Measurements from ENCODE around the gene PARVB.

The PARVB gene

DNA sequence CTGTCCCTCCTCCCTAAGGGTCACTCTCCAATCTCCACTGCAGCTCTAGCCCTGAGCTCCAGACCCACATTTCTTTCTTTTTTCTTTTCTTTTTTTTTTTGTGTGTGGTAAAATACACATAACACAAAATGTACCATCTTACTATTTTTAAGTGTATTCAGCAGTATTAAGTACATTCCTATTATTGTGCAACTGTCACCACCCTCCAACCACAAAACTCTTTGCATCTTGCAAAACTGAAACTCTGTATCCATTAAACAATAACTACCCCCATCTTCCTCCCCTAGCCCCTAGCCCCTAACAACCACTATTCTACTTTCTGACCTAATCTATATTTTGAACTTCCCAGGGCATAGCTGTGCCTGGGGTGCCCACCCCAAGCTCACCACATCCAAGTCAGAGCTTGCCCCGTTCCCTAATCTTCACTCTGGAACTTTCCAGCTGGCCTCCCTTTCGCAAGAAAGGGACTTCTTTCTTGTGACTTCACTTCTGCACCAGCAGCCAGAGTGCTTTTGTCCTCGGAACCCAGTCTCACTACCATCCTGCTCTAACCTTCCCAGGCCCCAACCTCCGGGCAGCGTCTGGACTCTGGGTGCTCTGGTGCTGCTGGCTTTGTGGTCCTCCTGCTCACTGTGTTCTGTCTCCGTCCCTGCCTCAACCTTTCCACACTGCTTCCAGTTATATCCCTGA lies 187.3 kb downstream of the PARVB start (continued):
- TF ChIP-seq, protein P1, sequence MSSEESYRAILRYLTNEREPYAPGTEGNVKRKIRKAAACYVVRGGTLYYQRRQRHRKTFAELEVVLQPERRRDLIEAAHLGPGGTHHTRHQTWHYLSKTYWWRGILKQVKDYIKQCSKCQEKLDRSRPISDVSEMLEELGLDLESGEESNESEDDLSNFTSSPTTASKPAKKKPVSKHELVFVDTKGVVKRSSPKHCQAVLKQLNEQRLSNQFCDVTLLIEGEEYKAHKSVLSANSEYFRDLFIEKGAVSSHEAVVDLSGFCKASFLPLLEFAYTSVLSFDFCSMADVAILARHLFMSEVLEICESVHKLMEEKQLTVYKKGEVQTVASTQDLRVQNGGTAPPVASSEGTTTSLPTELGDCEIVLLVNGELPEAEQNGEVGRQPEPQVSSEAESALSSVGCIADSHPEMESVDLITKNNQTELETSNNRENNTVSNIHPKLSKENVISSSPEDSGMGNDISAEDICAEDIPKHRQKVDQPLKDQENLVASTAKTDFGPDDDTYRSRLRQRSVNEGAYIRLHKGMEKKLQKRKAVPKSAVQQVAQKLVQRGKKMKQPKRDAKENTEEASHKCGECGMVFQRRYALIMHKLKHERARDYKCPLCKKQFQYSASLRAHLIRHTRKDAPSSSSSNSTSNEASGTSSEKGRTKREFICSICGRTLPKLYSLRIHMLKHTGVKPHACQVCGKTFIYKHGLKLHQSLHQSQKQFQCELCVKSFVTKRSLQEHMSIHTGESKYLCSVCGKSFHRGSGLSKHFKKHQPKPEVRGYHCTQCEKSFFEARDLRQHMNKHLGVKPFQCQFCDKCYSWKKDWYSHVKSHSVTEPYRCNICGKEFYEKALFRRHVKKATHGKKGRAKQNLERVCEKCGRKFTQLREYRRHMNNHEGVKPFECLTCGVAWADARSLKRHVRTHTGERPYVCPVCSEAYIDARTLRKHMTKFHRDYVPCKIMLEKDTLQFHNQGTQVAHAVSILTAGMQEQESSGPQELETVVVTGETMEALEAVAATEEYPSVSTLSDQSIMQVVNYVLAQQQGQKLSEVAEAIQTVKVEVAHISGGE (tag by site-specific recombination; conservative IDR thresholded peaks at IDR 0.05; ENCODE audit: low read depth) = no peak
- no peak for TF ChIP-seq ZNF416 (tag by site-specific recombination; IDR thresholded peaks at IDR 0.05)
- no peak for TF ChIP-seq SCRT1 (tag by site-specific recombination; IDR thresholded peaks at IDR 0.05; ENCODE audit: borderline replicate concordance)

DNA sequence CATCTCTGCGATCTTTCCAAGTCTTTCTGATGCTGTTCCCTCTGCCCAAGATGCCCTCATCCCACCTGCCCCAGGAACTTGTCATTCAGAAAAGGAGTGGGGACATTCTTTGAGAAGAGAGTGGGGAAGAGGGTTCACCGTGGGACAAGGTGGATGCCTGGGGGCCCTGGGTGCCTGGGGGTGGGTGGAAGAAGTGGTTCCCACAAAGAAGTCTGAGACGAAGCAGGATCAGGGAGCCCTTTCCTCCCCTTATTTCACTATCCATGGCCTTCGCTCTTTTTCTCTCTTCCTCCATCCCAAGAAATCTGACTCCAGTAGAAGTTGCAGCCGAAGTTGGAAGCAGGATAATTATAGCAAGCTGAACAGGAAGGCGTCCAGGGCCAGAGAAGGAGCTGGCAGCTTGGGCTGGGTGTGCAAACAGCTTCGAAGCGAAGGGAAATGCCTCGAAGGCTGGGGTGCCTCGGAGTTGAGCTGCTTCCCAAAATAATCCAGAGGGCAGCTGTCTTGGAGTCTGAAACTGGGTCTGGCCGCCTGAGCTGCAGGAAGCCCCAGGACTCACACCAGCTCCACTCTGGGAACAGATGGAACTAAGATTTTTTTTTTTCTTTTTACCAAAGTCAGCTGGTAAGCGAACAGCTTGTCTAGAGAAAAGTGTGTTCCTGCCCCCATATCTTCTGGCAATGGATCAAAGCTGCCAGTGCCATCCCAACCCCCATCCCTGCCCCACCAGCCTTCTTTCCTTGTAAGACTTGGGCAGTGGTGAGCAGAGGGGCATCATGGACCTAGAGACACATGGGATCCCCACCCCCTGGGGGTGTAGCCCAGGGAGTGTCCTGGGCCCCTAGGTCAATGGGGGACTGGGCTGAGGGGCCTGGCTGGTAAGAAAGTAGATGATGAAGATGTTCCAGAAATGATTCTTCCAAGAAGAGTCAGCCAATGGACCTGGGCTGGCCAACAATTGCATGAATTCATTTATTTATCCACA lies 188.1 kb downstream of the PARVB start:
- ChIA-PET CTCF (no interaction called here), POLR2A (no interaction called here)
- no peak overlapping the region for H3K27ac ChIP-seq (ENCODE audit: extremely low read depth, low read depth, low read length)

DNA sequence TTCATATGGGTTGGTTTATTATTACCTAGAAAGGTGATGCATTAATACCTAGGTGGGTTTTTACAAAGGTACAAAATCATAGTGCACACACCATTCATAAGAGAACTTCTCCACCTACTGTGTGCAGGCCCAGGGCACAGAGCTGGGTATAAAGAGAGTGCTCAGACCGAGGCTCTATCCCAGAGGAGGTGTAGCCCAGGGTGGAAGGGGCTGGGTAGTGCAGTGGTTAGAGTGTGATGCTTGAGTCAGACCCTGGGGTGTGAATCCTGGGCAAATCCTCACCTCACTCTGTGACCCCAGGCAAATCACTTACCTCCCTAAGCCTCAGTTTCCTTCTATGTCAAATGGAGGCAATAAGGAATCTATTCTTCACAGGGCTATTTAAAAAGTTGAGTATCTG lies 188.8 kb downstream of the PARVB start:
- Histone ChIP-seq H3K27ac (ENCODE audit: extremely low read depth, low read depth, low read length) (no peak overlapping the region), H3K4me3 (ENCODE audit: low read depth, low read length) (no peak overlapping the region), H3K9me3 (ENCODE audit: control insufficient read depth, insufficient read depth, low read depth, low read length) (no peaks in the 10 kb centered on the region), H3K4me1 (ENCODE audit: control insufficient read depth, insufficient read depth, low read length) (no peaks in the 10 kb centered on the region), H3K36me3 (ENCODE audit: control insufficient read depth in 2 of 2, insufficient read depth in 1 of 2, low read length in 2 of 2) (no peaks in the 10 kb centered on the region)
- CTCF ChIA-PET = no interaction called here
- POLR2A ChIA-PET = no interaction called here
- TF ChIP-seq ZNF791 (tag by site-specific recombination; IDR thresholded peaks at IDR 0.05) (no peak), ZNF768 (tag by site-specific recombination; IDR thresholded peaks at IDR 0.05) (no peak), ZNF623 (tag by site-specific recombination; IDR thresholded peaks at IDR 0.05) (no peak), ZSCAN30 (tag by site-specific recombination; IDR thresholded peaks at IDR 0.05) (no peak), ZFHX2 (tag by site-specific recombination; conservative IDR thresholded peaks at IDR 0.05) (no peak), ZNF426 (tag by site-specific recombination; IDR thresholded peaks at IDR 0.05) (no peak)

More for the DNA sequence above, 188.1 kb downstream of the PARVB start:
- H3K4me3 ChIP-seq (ENCODE audit: low read depth, low read length) = no peak overlapping the region
- no peaks in the 10 kb centered on the region for H3K4me1 ChIP-seq (ENCODE audit: control insufficient read depth, insufficient read depth, low read length)
- TF ChIP-seq ZNF175 (tag by site-specific recombination; IDR thresholded peaks at IDR 0.05) (no peak), REPIN1 (tag by site-specific recombination; IDR thresholded peaks at IDR 0.05; ENCODE audit: low read depth) (no peak), ZNF561 (tag by site-specific recombination; IDR thresholded peaks at IDR 0.05; ENCODE audit: borderline replicate concordance) (no peak), ZNF777 (tag by site-specific recombination; IDR thresholded peaks at IDR 0.05; ENCODE audit: borderline replicate concordance) (no peak), ZNF354C (tag by site-specific recombination; IDR thresholded peaks at IDR 0.05; ENCODE audit: borderline replicate concordance, low read depth) (no peak), ZNF677 (tag by site-specific recombination; IDR thresholded peaks at IDR 0.05) (no peak), GLIS2 (tag by site-specific recombination; IDR thresholded peaks at IDR 0.05) (no peak), FEZF1 (tag by site-specific recombination; IDR thresholded peaks at IDR 0.05) (no peak)
- no peaks in the 10 kb centered on the region for H3K36me3 ChIP-seq (ENCODE audit: control insufficient read depth in 2 of 2, insufficient read depth in 1 of 2, low read length in 2 of 2)
- H3K9me3 ChIP-seq (ENCODE audit: control insufficient read depth, insufficient read depth, low read depth, low read length) = no peaks in the 10 kb centered on the region

All from HEK293 (cell line).